ENCODE results near the gene LRRC45. TPM values are rescaled to one million over a fixed set of nuclear protein-coding genes. Genes with fewer than 3 reads are reported as not detected.

Gene LRRC45
- total and polyA plus RNA-seq, 4 donors: 3.1 to 20.1 (median 7.1) TPM

GRCh38 chr17:81983011-81983638, 40.0 kb upstream of the LRRC45 start:
- 94% methylated on average over 35 of the region's 35 CpGs for WGBS, 2 donors
- Histone ChIP-seq H3K27ac (ENCODE audit: low read depth in 1 of 2, low read length in 2 of 2) (no peak overlapping the region), H3K4me1 (ENCODE audit: control insufficient read depth in 1 of 2, insufficient read depth in 2 of 2, low read length in 2 of 2) (no peaks in the 10 kb centered on the region), H3K27me3 (ENCODE audit: control insufficient read depth in 1 of 2, insufficient read depth in 2 of 2, low read length in 1 of 2) (no peaks in the 10 kb centered on the region), H3K36me3 (ENCODE audit: control insufficient read depth in 1 of 2, insufficient read depth in 2 of 2, low read length in 1 of 2) (no peaks in the 10 kb centered on the region), H3K4me3 (ENCODE audit: low read length in 2 of 2) (no peak overlapping the region), H3K9me3 (ENCODE audit: control insufficient read depth, low read length) (no peaks in the 10 kb centered on the region)
- ATAC-seq (ENCODE audit: low FRiP score) (no peak), DNase-seq (no peak)
- intact Hi-C loops (cut with DNase I): no loop called here

GRCh38 chr17:81983639-81984373, 39.3 kb upstream of the LRRC45 start:
- no peak for ATAC-seq (ENCODE audit: low FRiP score)
- Histone ChIP-seq H3K36me3 (ENCODE audit: control insufficient read depth in 1 of 2, insufficient read depth in 2 of 2, low read length in 1 of 2) (no peaks in the 10 kb centered on the region), H3K9me3 (ENCODE audit: control insufficient read depth, low read length) (no peaks in the 10 kb centered on the region), H3K27me3 (ENCODE audit: control insufficient read depth in 1 of 2, insufficient read depth in 2 of 2, low read length in 1 of 2) (no peaks in the 10 kb centered on the region), H3K4me1 (ENCODE audit: control insufficient read depth in 1 of 2, insufficient read depth in 2 of 2, low read length in 2 of 2) (no peaks in the 10 kb centered on the region), H3K4me3 (ENCODE audit: low read length in 2 of 2) (no peak overlapping the region), H3K27ac (ENCODE audit: low read depth in 1 of 2, low read length in 2 of 2) (no peak overlapping the region)
- 95 to 96% methylated on average over 26 of the region's 26 CpGs for WGBS, 2 donors
- intact Hi-C loops (cut with DNase I): no loop called here
- peak in 1 of 2 donors; percentile 43 for DNase-seq

GRCh38 chr17:81984773-81985410, 38.2 kb upstream of the LRRC45 start:
- Histone ChIP-seq H3K4me3 (ENCODE audit: low read length in 2 of 2) (no peak overlapping the region), H3K4me1 (ENCODE audit: control insufficient read depth in 1 of 2, insufficient read depth in 2 of 2, low read length in 2 of 2) (no peaks in the 10 kb centered on the region), H3K27me3 (ENCODE audit: control insufficient read depth in 1 of 2, insufficient read depth in 2 of 2, low read length in 1 of 2) (no peaks in the 10 kb centered on the region), H3K27ac (ENCODE audit: low read depth in 1 of 2, low read length in 2 of 2) (no peak overlapping the region), H3K36me3 (ENCODE audit: control insufficient read depth in 1 of 2, insufficient read depth in 2 of 2, low read length in 1 of 2) (no peaks in the 10 kb centered on the region), H3K9me3 (ENCODE audit: control insufficient read depth, low read length) (no peaks in the 10 kb centered on the region)
- WGBS, 2 donors: 92% methylated on average over 21 of the region's 21 CpGs
- intact Hi-C loops (cut with DNase I): no loop called here
- ATAC-seq (ENCODE audit: low FRiP score) (no peak), DNase-seq (no peak)

GRCh38 chr17:81986606-81987005, 36.5 kb upstream of the LRRC45 start:
- Histone ChIP-seq H3K9me3 (ENCODE audit: control insufficient read depth, low read length) (no peaks in the 10 kb centered on the region), H3K36me3 (ENCODE audit: control insufficient read depth in 1 of 2, insufficient read depth in 2 of 2, low read length in 1 of 2) (no peaks in the 10 kb centered on the region), H3K4me1 (ENCODE audit: control insufficient read depth in 1 of 2, insufficient read depth in 2 of 2, low read length in 2 of 2) (no peaks in the 10 kb centered on the region), H3K27me3 (ENCODE audit: control insufficient read depth in 1 of 2, insufficient read depth in 2 of 2, low read length in 1 of 2) (no peaks in the 10 kb centered on the region), H3K27ac (ENCODE audit: low read depth in 1 of 2, low read length in 2 of 2) (no peak overlapping the region), H3K4me3 (ENCODE audit: low read length in 2 of 2) (no peak overlapping the region)
- intact Hi-C loops (cut with DNase I): no loop called here
- peak in 1 of 2 donors; percentile 74 for DNase-seq
- ATAC-seq (ENCODE audit: low FRiP score): no peak
- 96 to 97% methylated on average over 26 of the region's 26 CpGs for WGBS, 2 donors

DNA sequence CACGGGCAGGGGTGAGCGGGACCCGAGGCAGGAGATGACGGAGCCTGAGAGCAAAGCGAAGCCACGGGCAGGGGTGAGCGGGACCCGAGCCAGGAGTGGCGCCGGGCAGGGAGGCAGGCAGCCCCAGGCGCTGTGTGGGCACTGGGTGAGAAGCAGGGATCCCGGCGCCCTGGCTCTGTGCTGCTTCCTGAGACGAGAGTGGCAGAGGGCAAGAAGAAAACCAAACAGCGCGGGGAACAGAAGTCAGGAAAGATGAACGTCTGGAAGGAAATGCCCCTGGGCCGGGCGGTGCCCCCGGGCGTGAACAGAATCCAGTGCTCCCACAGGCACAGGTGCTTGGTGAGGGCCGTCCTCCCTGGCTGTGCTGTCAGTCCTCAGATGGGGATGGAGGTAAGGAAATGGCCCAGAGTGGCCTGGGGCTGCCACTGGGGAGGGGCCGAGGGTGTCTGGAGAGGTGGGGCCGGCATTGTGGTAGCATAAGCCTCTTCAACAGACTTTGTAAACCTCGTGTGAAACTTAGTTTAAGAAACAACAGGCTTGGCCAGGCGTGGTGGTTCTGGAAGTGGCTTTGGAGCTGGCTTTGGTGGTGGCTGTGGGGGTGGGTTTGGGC, 35.8 kb upstream of the LRRC45 start:
- no peaks in the 10 kb centered on the region for H3K36me3 ChIP-seq (ENCODE audit: control insufficient read depth in 1 of 2, insufficient read depth in 2 of 2, low read length in 1 of 2)
- intact Hi-C loops (cut with DNase I): no loop called here
- ATAC-seq (ENCODE audit: low FRiP score) (no peak), DNase-seq (peak in 1 of 2 donors; percentile 71)
- no peak overlapping the region for H3K27ac ChIP-seq (ENCODE audit: low read depth in 1 of 2, low read length in 2 of 2)
- H3K4me1 ChIP-seq (ENCODE audit: control insufficient read depth in 1 of 2, insufficient read depth in 2 of 2, low read length in 2 of 2): no peaks in the 10 kb centered on the region
- no peak overlapping the region for H3K4me3 ChIP-seq (ENCODE audit: low read length in 2 of 2)
- no peaks in the 10 kb centered on the region for H3K27me3 ChIP-seq (ENCODE audit: control insufficient read depth in 1 of 2, insufficient read depth in 2 of 2, low read length in 1 of 2)
- H3K9me3 ChIP-seq (ENCODE audit: control insufficient read depth, low read length): no peaks in the 10 kb centered on the region
- 93% methylated on average over 26 of the region's 26 CpGs for WGBS, 2 donors

DNA sequence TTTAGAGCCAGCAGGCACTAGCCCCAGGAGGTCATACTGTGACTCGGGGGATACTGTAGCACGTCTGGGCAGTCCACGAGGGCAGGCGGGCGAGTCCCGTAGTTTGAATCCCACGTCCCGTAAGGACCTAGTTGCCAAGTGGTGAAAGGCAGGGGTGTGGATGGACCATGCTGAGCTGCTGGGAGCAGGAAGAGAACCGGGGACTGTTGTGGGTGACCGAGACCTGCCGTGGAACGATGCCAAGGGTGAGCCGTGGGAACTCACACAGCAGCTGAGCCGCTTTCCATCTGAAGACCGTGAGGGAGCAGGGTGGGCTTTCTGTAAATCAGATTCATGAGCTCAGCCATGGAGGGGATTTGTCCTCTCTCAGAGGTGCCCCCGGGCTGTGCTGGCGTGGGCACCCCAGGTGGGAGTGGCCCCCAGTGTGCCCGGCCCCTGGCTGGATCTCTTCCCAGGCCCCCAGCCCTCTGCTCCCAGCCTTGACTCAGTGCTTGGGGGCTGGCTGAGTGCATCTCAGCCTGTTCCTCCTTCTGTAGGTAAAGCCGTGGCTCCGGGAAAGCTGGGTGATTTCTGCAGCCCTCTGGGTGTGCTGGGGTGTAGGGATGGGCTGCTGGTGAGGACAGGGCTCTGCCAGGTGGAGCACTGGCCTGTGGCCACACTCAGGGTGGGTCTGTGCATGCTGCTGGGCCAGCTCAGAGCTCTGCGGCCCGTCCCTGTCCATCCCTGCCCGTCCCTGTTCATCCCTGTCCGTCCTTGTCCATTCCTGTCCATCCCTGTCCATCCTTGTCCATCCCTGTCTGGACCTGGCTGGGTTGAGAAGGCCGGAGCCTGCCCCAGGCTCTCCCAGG, 32.0 kb upstream of the LRRC45 start:
- H3K4me3 ChIP-seq (ENCODE audit: low read length in 2 of 2): no peak overlapping the region
- DNase-seq (peak; percentile 41 to 80), ATAC-seq (ENCODE audit: low FRiP score) (no peak)
- no peaks in the 10 kb centered on the region for H3K27me3 ChIP-seq (ENCODE audit: control insufficient read depth in 1 of 2, insufficient read depth in 2 of 2, low read length in 1 of 2)
- WGBS, 2 donors: 87 to 90% methylated on average over 25 of the region's 25 CpGs
- H3K9me3 ChIP-seq (ENCODE audit: control insufficient read depth, low read length): no peaks in the 10 kb centered on the region
- no peak overlapping the region for H3K27ac ChIP-seq (ENCODE audit: low read depth in 1 of 2, low read length in 2 of 2)
- H3K4me1 ChIP-seq (ENCODE audit: control insufficient read depth in 1 of 2, insufficient read depth in 2 of 2, low read length in 2 of 2): no peaks in the 10 kb centered on the region
- H3K36me3 ChIP-seq (ENCODE audit: control insufficient read depth in 1 of 2, insufficient read depth in 2 of 2, low read length in 1 of 2): no peaks in the 10 kb centered on the region
- intact Hi-C loops (cut with DNase I): no loop called here

GRCh38 chr17:81991684-81992305, 31.3 kb upstream of the LRRC45 start:
- DNase-seq (peak; percentile 82 to 90), ATAC-seq (ENCODE audit: low FRiP score) (peak; percentile 76)
- Histone ChIP-seq H3K27me3 (ENCODE audit: control insufficient read depth in 1 of 2, insufficient read depth in 2 of 2, low read length in 1 of 2) (no peaks in the 10 kb centered on the region), H3K36me3 (ENCODE audit: control insufficient read depth in 1 of 2, insufficient read depth in 2 of 2, low read length in 1 of 2) (no peaks in the 10 kb centered on the region), H3K4me1 (ENCODE audit: control insufficient read depth in 1 of 2, insufficient read depth in 2 of 2, low read length in 2 of 2) (no peaks in the 10 kb centered on the region), H3K27ac (ENCODE audit: low read depth in 1 of 2, low read length in 2 of 2) (no peak overlapping the region), H3K9me3 (ENCODE audit: control insufficient read depth, low read length) (no peaks in the 10 kb centered on the region), H3K4me3 (ENCODE audit: low read length in 2 of 2) (no peak overlapping the region)
- intact Hi-C loops (cut with DNase I): no loop called here
- 5 to 6% methylated on average over 31 of the region's 31 CpGs for WGBS, 2 donors
